MM.1S (cell line): ENCODE results near the gene MAFF.

Source experiments
- CTCF ChIP-seq: fragments of 300-600 bp; sonication (generic); IDR thresholded peaks from 2 replicates; pipeline ENCODE4 v1.5.1; 2016; ENCODE audit warnings: antibody characterized with exemption, low read length, mixed read lengths
- EZH2 ChIP-seq: fragments of 300-600 bp; sonication (generic); optimal IDR thresholded peaks from 2 replicates; pipeline ENCODE3; 2017; ENCODE audit warnings: low read depth, mild to moderate bottlenecking, antibody characterized with exemption, low read length, mixed read lengths
- EZH2phosphoT487 ChIP-seq: fragments of 300-600 bp; sonication (generic); IDR thresholded peaks from 2 replicates; pipeline ENCODE4 v1.6.1; 2018; ENCODE audit warnings: antibody characterized with exemption, low read length

DNA sequence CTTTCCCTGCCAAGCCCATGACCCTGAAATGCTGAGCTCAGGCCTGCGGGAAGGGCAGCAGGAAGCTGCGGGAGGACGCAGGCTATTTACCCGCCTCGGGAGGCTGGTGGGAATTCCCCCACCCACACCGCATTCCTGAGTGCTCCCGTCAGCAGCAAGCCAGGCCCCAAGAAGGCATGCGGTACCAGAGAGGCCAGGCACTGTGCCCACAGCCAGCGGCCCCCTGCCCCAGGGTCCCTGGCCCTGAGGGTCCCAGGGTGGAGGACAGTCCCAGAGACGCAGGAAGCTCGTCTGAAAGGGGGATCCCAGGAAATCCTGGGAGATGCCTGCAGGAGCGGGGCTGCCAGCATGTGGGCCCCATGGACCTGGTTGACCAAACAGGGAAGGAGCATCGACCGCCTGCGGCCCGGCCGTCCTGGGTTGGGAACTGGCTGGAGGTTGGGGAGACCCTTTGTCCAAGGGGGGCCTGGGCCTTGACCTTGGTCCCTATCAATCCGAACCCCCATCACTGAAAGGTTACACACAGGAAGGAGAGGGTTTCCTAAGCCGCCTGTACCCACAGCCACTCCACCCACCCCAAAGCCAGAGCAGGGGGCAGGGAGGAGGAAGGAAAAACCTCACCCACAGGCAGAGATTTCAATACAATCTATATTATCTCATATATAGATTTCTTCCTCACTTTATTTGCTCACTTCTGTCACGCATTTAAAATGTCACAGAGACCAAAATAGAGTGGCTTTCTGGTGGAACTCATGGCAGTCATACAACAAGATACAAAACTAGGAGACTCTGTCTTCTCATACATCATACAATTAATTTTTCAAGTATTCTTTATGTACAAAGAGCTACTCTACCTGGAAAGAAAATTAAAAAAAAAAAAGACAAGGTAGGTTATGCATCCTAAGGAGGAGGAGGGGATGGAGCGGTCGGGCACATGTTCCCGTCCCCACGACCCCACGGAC is 17.1 kb downstream of the MAFF start:
- TF ChIP-seq CTCF (no peak), EZH2 (no peak), EZH2phosphoT487 (no peak)
